Esophagus squamous epithelium (tissue), 5 donors: Measurements from ENCODE around the gene NFX1. TPM values are rescaled to one million over a fixed set of nuclear protein-coding genes. Genes with fewer than 3 reads are reported as not detected.

Source experiments
- DNase-seq: peaks from one replicate; lab custom pipeline; 2025; lab: John Stamatoyannopoulos, UW
- H3K27ac ChIP-seq, 4 donors: fragments of 200-600 bp; sonication (generic); one replicate each; pipeline ENCODE4 v1.5.1; 2016 to 2019; ENCODE audit warnings: mild to moderate bottlenecking in 1 of 4
- H3K27me3 ChIP-seq, 4 donors: fragments of 200-600 bp; sonication (generic); 1 replicate in 3 of 4; 2 replicates in 1 of 4; pipeline versions ENCODE4 v1.5.1 to v1.6.0; 2017 to 2021; ENCODE audit warnings: antibody characterized with exemption in 1 of 4
- H3K36me3 ChIP-seq, 3 donors: fragments of 200-600 bp; sonication (generic); one replicate each; pipeline ENCODE4 v1.5.1; 2016 to 2019
- H3K4me1 ChIP-seq, 3 donors: fragments of 200-600 bp; sonication (generic); one replicate each; pipeline ENCODE4 v1.5.1; 2017 to 2019
- H3K4me3 ChIP-seq, 4 donors: fragments of 200-600 bp; sonication (generic); 1 replicate in 3 of 4; 2 replicates in 1 of 4; pipeline ENCODE4 v1.5.1; 2016 to 2019; ENCODE audit warnings: mild to moderate bottlenecking in 2 of 4, moderate library complexity in 1 of 4
- H3K9me3 ChIP-seq, 3 donors: fragments of 200-600 bp; sonication (generic); one replicate each; pipeline ENCODE4 v1.5.1; 2016 to 2019
- POLR2A ChIP-seq, 4 donors: fragments of 450-650 bp; IDR thresholded peaks; one replicate each; pipeline ENCODE4 v1.6.1; 2017; ENCODE audit warnings: antibody characterized with exemption in 4 of 4, mild to moderate bottlenecking in 4 of 4, moderate library complexity in 3 of 4
- WGBS, 2 donors: methylation state at CpG; one replicate each; pipeline ENCODE4 v1.1.5; 2018; 5-methylcytosine and 5-hydroxymethylcytosine counted together
- intact Hi-C: fragments of 100-400 bp; cut with DNase I; formaldehyde crosslinking; loops from one replicate; pipeline ENCODE4 v1.15.0; 2022
- total RNA-seq, 4 donors: library from RNA; depleted of rRNA; stranded (reverse); fragments of >200 nt; gene quantifications; one replicate each; pipeline ENCODE4 v1.1.0, GENCODE V29; 2016
- TF ChIP-seq, protein P1 (sequence below), 6 experiments: fragments of 450-650 bp in 4 of 6; fragments of 200-600 bp in 2 of 6; sonication (generic) in 2 of 6; IDR thresholded peaks; one replicate each; pipeline ENCODE4 v1.5.1; 2016 to 2019; ENCODE audit warnings: antibody characterized with exemption in 6 of 6, mild to moderate bottlenecking in 4 of 6, moderate library complexity in 4 of 6
- donor health status: DM: yes; HTN: yes; CAD: no.

NFX1 gene
- total RNA-seq, 4 donors from 2014 or later = 19.7 to 47.7 (median 27.2) TPM

DNA sequence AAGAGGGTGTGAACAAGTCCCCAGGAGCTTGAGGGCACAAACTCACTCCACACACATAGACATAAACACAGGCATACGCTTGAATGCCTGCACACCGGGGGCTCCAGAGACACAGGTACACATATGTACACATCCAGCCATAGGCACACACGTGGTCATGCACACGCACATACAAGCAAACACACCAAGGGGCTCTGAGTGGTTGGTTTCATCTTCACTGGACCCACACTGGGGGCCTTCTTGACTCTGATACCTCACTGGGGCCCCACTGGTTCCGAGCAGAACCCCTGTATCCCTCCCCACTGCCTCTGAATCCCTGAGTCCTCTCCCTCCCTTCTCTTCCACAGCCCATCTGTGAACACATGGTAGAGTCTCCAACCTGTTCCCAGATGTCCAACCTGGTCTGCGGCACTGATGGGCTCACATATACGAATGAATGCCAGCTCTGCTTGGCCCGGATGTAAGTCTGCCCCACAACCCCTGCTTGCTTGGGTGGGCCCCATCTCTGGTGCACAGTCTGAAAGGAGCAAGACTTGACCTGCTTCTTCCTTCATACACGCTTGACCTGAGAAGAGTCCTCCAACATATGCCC is 44.0 kb upstream of the NFX1 start:
- H3K4me1 ChIP-seq = no peaks in the 10 kb centered on the region
- no peak for TF ChIP-seq POLR2A (IDR thresholded peaks at IDR 0.05)
- TF ChIP-seq, protein P1, sequence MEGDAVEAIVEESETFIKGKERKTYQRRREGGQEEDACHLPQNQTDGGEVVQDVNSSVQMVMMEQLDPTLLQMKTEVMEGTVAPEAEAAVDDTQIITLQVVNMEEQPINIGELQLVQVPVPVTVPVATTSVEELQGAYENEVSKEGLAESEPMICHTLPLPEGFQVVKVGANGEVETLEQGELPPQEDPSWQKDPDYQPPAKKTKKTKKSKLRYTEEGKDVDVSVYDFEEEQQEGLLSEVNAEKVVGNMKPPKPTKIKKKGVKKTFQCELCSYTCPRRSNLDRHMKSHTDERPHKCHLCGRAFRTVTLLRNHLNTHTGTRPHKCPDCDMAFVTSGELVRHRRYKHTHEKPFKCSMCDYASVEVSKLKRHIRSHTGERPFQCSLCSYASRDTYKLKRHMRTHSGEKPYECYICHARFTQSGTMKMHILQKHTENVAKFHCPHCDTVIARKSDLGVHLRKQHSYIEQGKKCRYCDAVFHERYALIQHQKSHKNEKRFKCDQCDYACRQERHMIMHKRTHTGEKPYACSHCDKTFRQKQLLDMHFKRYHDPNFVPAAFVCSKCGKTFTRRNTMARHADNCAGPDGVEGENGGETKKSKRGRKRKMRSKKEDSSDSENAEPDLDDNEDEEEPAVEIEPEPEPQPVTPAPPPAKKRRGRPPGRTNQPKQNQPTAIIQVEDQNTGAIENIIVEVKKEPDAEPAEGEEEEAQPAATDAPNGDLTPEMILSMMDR (IDR thresholded peaks at IDR 0.05) = no peak
- 94 to 97% methylated on average over 4 to 9 of the region's 9 CpGs for WGBS, 2 donors
- H3K27me3 ChIP-seq = no peaks in the 10 kb centered on the region
- no peaks in the 10 kb centered on the region for H3K9me3 ChIP-seq
- no peak overlapping the region for H3K27ac ChIP-seq
- no peak overlapping the region for H3K4me3 ChIP-seq
- intact Hi-C loops = no loop called here
- peaks cover 0 to 34% (median 0%) of the 10 kb centered on the region in 3 donors for H3K36me3 ChIP-seq
- DNase-seq = no peak

GRCh38 chr9:33248606-33249005 is 41.7 kb upstream of the NFX1 start:
- no peak overlapping the region for H3K27ac ChIP-seq
- intact Hi-C loops = no loop called here
- TF ChIP-seq POLR2A (IDR thresholded peaks at IDR 0.05) = no peak
- TF ChIP-seq, protein P1 (IDR thresholded peaks at IDR 0.05) = no peak
- 93 to 94% methylated on average over 3 of the region's 3 CpGs for WGBS, 2 donors
- no peaks in the 10 kb centered on the region for H3K27me3 ChIP-seq
- no peak overlapping the region for H3K4me3 ChIP-seq
- H3K9me3 ChIP-seq = no peaks in the 10 kb centered on the region
- H3K4me1 ChIP-seq = no peaks in the 10 kb centered on the region
- DNase-seq = no peak
- H3K36me3 ChIP-seq = peaks cover 0 to 56% (median 6%) of the 10 kb centered on the region in 3 donors

DNA sequence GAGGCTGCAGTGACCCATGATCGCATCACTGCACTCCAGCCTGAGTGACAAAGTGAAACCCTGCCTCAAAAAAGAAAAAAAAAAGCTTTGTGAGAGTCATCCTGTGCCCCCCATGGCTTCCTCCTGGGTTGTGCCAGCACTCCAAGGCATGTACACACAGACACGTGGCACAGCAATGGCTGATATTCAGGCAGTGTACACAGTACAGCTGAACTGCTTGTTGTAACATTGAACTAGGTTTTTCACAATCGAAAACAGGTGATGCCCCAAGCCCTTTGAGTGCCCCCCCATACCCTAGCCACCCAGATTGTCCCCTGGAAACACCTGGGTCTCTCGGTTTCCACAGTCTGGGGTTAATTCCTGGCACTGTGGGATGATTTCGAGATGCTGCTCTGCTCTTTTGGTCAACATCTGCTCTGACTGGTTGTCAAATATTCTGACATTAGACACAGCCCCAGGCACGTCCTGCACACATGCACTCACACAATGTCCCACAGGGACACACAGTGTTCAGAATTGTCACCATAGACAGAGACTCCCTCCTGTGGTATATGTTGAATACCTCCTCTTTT is 41.1 kb upstream of the NFX1 start:
- H3K36me3 ChIP-seq = peaks cover 0 to 62% (median 6%) of the 10 kb centered on the region in 3 donors
- no peak for TF ChIP-seq POLR2A (IDR thresholded peaks at IDR 0.05)
- TF ChIP-seq, protein P1 (IDR thresholded peaks at IDR 0.05) = no peak
- no peak for DNase-seq
- H3K9me3 ChIP-seq = no peaks in the 10 kb centered on the region
- H3K4me3 ChIP-seq = no peak overlapping the region
- intact Hi-C loops = no loop called here
- 66 to 85% methylated on average over 4 to 5 of the region's 6 CpGs for WGBS, 2 donors
- no peak overlapping the region for H3K27ac ChIP-seq
- no peaks in the 10 kb centered on the region for H3K27me3 ChIP-seq
- H3K4me1 ChIP-seq = no peaks in the 10 kb centered on the region

DNA sequence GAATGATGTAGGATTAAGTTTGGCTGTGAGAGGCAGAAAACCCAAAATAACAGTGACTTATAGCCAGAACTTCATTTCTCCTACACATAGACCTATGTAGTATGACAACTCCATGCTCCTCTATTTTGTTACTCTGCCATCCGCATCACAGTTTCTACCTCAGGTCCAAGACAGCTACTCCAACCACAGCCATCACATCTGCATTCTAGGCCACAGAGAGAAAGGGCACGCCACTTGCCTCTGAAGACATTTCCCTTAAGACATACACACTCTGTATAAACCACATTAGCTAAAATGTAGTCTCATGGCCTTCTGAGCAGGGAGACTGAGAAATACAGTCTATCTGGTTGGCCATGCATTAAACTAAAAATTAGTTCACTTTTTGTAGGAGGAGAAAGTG is 40.3 kb upstream of the NFX1 start:
- Histone ChIP-seq H3K9me3 (no peaks in the 10 kb centered on the region), H3K36me3 (peaks cover 8 to 70% (median 12%) of the 10 kb centered on the region in 3 donors), H3K27ac (no peak overlapping the region), H3K27me3 (no peaks in the 10 kb centered on the region), H3K4me1 (no peaks in the 10 kb centered on the region), H3K4me3 (no peak overlapping the region)
- DNase-seq = no peak
- TF ChIP-seq, protein P1 (IDR thresholded peaks at IDR 0.05) = no peak
- TF ChIP-seq POLR2A (IDR thresholded peaks at IDR 0.05) = no peak
- intact Hi-C loops = no loop called here
- 95% methylated on average over 2 of the region's 2 CpGs for WGBS, 2 donors

- no peaks in the 10 kb centered on the region for H3K27me3 ChIP-seq
- no peak overlapping the region for H3K4me3 ChIP-seq
- DNase-seq = no peak
- H3K4me1 ChIP-seq = no peaks in the 10 kb centered on the region
- no peak for TF ChIP-seq POLR2A (IDR thresholded peaks at IDR 0.05)
- WGBS, 2 donors = 30 to 47% methylated on average over 1 of the region's 1 CpG
- peaks cover 13 to 75% (median 17%) of the 10 kb centered on the region in 3 donors for H3K36me3 ChIP-seq
- H3K27ac ChIP-seq = no peak overlapping the region
- intact Hi-C loops = no loop called here
- H3K9me3 ChIP-seq = no peaks in the 10 kb centered on the region
These were observed 39.8 kb upstream of the NFX1 start for GRCh38 chr9:33250458-33250995.
